ENCODE data around the gene EPN3.

EPN3 gene

GRCh38 chr17:50570032-50570431 is 37.5 kb downstream of the EPN3 start:
- Histone ChIP-seq H4K20me1 (ENCODE audit: insufficient read depth, low read length, poor library complexity, severe bottlenecking) (no peaks in the 10 kb centered on the region), H3K79me2 (ENCODE audit: insufficient read depth, low read length) (no peaks in the 10 kb centered on the region), H3K4me2 (ENCODE audit: low read depth, low read length, poor library complexity, severe bottlenecking) (no peak overlapping the region), H2AFZ (ENCODE audit: low read length) (no peak overlapping the region), H3K9ac (ENCODE audit: low read depth, low read length, poor library complexity, severe bottlenecking) (no peak overlapping the region), H3K27me3 (ENCODE audit: insufficient read depth, low read length, poor library complexity, severe bottlenecking) (no peaks in the 10 kb centered on the region), H3K36me3 (ENCODE audit: insufficient read depth, low read length) (no peaks in the 10 kb centered on the region), H3F3A (ENCODE audit: low read depth) (no peaks in the 10 kb centered on the region), H3K9me2 (replicated peaks; ENCODE audit: low read depth, low read length) (no peaks in the 10 kb centered on the region), H3K4me1 (ENCODE audit: insufficient read depth, low read length, poor library complexity, severe bottlenecking) (no peaks in the 10 kb centered on the region), H3K9me3 (ENCODE audit: insufficient read depth, low read depth, low read length) (no peaks in the 10 kb centered on the region), H3K4me3 (ENCODE audit: low read length, poor library complexity, severe bottlenecking) (no peak overlapping the region)
- no peak for TF ChIP-seq EZH2phosphoT487 (IDR thresholded peaks at IDR 0.05; ENCODE audit: borderline replicate concordance)
- no peak for TF ChIP-seq CTCF (conservative IDR thresholded peaks at IDR 0.05; ENCODE audit: low read length)

- no peaks in the 10 kb centered on the region for H3K9me3 ChIP-seq (ENCODE audit: insufficient read depth, low read depth, low read length)
- no peak overlapping the region for H3K4me2 ChIP-seq (ENCODE audit: low read depth, low read length, poor library complexity, severe bottlenecking)
- no peaks in the 10 kb centered on the region for H3K36me3 ChIP-seq (ENCODE audit: insufficient read depth, low read length)
- H3K9me2 ChIP-seq (replicated peaks; ENCODE audit: low read depth, low read length) = no peaks in the 10 kb centered on the region
- no peaks in the 10 kb centered on the region for H3K79me2 ChIP-seq (ENCODE audit: insufficient read depth, low read length)
- no peaks in the 10 kb centered on the region for H3K4me1 ChIP-seq (ENCODE audit: insufficient read depth, low read length, poor library complexity, severe bottlenecking)
- H3K9ac ChIP-seq (ENCODE audit: low read depth, low read length, poor library complexity, severe bottlenecking) = no peak overlapping the region
- H3K4me3 ChIP-seq (ENCODE audit: low read length, poor library complexity, severe bottlenecking) = no peak overlapping the region
- no peaks in the 10 kb centered on the region for H3F3A ChIP-seq (ENCODE audit: low read depth)
- H2AFZ ChIP-seq (ENCODE audit: low read length) = no peak overlapping the region
- H4K20me1 ChIP-seq (ENCODE audit: insufficient read depth, low read length, poor library complexity, severe bottlenecking) = no peaks in the 10 kb centered on the region
- TF ChIP-seq EZH2phosphoT487 (IDR thresholded peaks at IDR 0.05; ENCODE audit: borderline replicate concordance) (no peak), CTCF (conservative IDR thresholded peaks at IDR 0.05; ENCODE audit: low read length) (no peak)
- H3K27me3 ChIP-seq (ENCODE audit: insufficient read depth, low read length, poor library complexity, severe bottlenecking) = no peaks in the 10 kb centered on the region
Measured at GRCh38 chr17:50570528-50570927, 38.0 kb downstream of the EPN3 start.

- Histone ChIP-seq H4K20me1 (ENCODE audit: insufficient read depth, low read length, poor library complexity, severe bottlenecking) (no peaks in the 10 kb centered on the region), H3K9me3 (ENCODE audit: insufficient read depth, low read depth, low read length) (no peaks in the 10 kb centered on the region), H3K36me3 (ENCODE audit: insufficient read depth, low read length) (no peaks in the 10 kb centered on the region), H3K4me1 (ENCODE audit: insufficient read depth, low read length, poor library complexity, severe bottlenecking) (no peaks in the 10 kb centered on the region), H3K4me3 (ENCODE audit: low read length, poor library complexity, severe bottlenecking) (no peak overlapping the region), H3K27me3 (ENCODE audit: insufficient read depth, low read length, poor library complexity, severe bottlenecking) (no peaks in the 10 kb centered on the region), H3K4me2 (ENCODE audit: low read depth, low read length, poor library complexity, severe bottlenecking) (no peak overlapping the region), H3K9ac (ENCODE audit: low read depth, low read length, poor library complexity, severe bottlenecking) (no peak overlapping the region), H3K9me2 (replicated peaks; ENCODE audit: low read depth, low read length) (no peaks in the 10 kb centered on the region), H3F3A (ENCODE audit: low read depth) (no peaks in the 10 kb centered on the region), H3K79me2 (ENCODE audit: insufficient read depth, low read length) (no peaks in the 10 kb centered on the region), H2AFZ (ENCODE audit: low read length) (no peak overlapping the region)
- TF ChIP-seq CTCF (conservative IDR thresholded peaks at IDR 0.05; ENCODE audit: low read length) = no peak
- no peak for TF ChIP-seq EZH2phosphoT487 (IDR thresholded peaks at IDR 0.05; ENCODE audit: borderline replicate concordance)
Measured at GRCh38 chr17:50571681-50572080, 39.1 kb downstream of the EPN3 start.

Data from Loucy (cell line).